Measurements from ENCODE around the gene TRIO. TPM values are rescaled to one million over a fixed set of nuclear protein-coding genes. Genes with fewer than 3 reads are reported as not detected.

Gene TRIO
- total RNA-seq, 1 experiment from 2014 or later, result 88.8 TPM

DNA sequence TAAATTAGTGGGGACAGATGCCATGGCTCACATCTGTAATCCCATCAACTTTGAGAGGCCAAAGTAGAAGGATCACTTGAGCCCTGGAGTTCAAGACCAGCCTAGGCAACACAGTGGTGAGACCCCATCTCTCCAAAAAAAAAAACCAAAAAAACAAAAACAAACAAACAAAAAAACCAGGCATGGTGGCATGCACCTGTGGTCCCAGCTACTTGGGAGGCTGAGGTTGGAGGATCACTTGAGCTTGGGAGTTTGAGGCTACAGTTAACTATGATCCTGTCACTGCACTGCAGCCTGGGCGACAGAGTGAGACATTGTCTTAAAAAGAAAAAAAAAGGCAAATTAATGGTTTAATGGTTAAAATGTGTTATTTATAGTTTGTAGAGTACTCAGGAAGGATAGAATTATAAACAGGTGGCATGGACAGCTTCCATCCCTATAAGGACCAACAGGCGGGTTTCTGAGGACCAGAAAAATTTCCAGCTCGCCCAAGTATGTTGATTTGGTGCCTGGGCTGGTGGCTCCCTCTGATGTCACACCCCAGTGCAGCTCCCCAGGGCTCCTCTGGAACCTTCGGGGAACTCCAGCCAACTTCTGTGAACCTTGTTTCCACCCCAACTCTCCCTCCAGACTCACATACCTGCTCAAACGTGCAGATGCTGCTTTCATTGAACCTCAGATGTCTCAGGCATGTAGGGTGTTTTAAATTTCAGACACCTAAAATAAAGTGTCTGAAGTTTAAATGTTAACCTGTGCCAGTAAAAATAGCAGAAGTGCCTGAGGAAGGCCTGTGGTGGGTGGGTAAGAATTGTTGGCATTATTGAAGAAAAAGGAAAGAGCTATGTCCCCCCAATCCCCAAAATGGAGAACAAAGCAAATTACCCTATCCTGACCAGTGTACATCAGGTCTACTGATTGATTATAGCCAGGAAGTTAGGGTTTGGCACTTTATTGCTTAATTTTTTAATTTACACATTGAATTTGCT, 69.0 kb downstream of the TRIO start (continued):
- TF ChIP-seq, protein P1, sequence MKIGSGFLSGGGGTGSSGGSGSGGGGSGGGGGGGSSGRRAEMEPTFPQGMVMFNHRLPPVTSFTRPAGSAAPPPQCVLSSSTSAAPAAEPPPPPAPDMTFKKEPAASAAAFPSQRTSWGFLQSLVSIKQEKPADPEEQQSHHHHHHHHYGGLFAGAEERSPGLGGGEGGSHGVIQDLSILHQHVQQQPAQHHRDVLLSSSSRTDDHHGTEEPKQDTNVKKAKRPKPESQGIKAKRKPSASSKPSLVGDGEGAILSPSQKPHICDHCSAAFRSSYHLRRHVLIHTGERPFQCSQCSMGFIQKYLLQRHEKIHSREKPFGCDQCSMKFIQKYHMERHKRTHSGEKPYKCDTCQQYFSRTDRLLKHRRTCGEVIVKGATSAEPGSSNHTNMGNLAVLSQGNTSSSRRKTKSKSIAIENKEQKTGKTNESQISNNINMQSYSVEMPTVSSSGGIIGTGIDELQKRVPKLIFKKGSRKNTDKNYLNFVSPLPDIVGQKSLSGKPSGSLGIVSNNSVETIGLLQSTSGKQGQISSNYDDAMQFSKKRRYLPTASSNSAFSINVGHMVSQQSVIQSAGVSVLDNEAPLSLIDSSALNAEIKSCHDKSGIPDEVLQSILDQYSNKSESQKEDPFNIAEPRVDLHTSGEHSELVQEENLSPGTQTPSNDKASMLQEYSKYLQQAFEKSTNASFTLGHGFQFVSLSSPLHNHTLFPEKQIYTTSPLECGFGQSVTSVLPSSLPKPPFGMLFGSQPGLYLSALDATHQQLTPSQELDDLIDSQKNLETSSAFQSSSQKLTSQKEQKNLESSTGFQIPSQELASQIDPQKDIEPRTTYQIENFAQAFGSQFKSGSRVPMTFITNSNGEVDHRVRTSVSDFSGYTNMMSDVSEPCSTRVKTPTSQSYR (CRISPR knock-in tag; IDR thresholded peaks at IDR 0.05), result no peak
- TF ChIP-seq ZNF423 (CRISPR knock-in tag; IDR thresholded peaks at IDR 0.05) (no peak), NFATC4 (CRISPR knock-in tag; IDR thresholded peaks at IDR 0.05) (no peak), ZNF263 (CRISPR knock-in tag; IDR thresholded peaks at IDR 0.05; ENCODE audit: low read depth) (no peak), MYBL2 (CRISPR knock-in tag; IDR thresholded peaks at IDR 0.05) (no peak), ZNF317 (CRISPR knock-in tag; IDR thresholded peaks at IDR 0.05; ENCODE audit: borderline replicate concordance, low read depth) (no peak)
- TF ChIP-seq, protein P2, sequence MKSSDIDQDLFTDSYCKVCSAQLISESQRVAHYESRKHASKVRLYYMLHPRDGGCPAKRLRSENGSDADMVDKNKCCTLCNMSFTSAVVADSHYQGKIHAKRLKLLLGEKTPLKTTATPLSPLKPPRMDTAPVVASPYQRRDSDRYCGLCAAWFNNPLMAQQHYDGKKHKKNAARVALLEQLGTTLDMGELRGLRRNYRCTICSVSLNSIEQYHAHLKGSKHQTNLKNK (CRISPR knock-in tag; IDR thresholded peaks at IDR 0.05), result no peak
- TF ChIP-seq, protein P3, sequence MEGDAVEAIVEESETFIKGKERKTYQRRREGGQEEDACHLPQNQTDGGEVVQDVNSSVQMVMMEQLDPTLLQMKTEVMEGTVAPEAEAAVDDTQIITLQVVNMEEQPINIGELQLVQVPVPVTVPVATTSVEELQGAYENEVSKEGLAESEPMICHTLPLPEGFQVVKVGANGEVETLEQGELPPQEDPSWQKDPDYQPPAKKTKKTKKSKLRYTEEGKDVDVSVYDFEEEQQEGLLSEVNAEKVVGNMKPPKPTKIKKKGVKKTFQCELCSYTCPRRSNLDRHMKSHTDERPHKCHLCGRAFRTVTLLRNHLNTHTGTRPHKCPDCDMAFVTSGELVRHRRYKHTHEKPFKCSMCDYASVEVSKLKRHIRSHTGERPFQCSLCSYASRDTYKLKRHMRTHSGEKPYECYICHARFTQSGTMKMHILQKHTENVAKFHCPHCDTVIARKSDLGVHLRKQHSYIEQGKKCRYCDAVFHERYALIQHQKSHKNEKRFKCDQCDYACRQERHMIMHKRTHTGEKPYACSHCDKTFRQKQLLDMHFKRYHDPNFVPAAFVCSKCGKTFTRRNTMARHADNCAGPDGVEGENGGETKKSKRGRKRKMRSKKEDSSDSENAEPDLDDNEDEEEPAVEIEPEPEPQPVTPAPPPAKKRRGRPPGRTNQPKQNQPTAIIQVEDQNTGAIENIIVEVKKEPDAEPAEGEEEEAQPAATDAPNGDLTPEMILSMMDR (IDR thresholded peaks at IDR 0.05), result no peak

DNA sequence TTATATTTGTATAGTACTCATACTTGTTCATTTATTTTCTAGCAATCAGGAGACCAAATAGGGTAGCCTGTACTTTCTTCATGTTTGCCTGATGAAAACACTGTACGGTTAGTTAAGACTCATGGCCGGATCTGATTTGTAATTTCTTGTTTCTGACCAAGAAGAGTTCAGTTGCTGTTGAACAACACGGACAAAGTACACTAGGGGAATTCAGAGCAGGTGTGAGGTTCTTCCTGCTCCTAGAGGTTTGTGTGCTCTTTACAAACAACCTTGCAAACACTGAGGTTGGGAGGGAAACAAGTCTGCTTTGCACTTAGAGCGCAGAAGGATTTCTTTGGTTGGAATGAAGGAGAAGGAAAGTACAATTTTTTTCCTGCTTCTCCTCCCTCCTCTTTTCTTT, 69.7 kb downstream of the TRIO start:
- H3K4me1 Mint-ChIP-seq, result peaks cover 60% of the 10 kb centered on the region
- H3K36me3 Mint-ChIP-seq, result no peaks in the 10 kb centered on the region
- H3K27ac Mint-ChIP-seq, result peak overlapping the region; percentile 2; the same call in 1 of the 2 replicates
- no peaks in the 10 kb centered on the region for H3K27me3 Mint-ChIP-seq (ENCODE audit: low read depth)
- ChIA-PET POLR2A (no interaction called here), CTCF (interaction anchor here (1.0 to 1.7 kb wide), 3 partner anchors 46 to 65 kb away, joined by 3 to 9 read pairs (median 4); no protein-coding TSS in a partner anchor)
- DNase-seq (ENCODE audit: low spot score), result no peak
- no peak for TF ChIP-seq IRF2 (CRISPR knock-in tag; IDR thresholded peaks at IDR 0.05; ENCODE audit: borderline replicate concordance, low read depth)
- no peak for TF ChIP-seq ZNF317 (CRISPR knock-in tag; IDR thresholded peaks at IDR 0.05; ENCODE audit: borderline replicate concordance, low read depth)
- TF ChIP-seq TP53 (CRISPR knock-in tag; IDR thresholded peaks at IDR 0.05), result no peak
- no peak for TF ChIP-seq MXD4 (CRISPR knock-in tag; IDR thresholded peaks at IDR 0.05; ENCODE audit: borderline replicate concordance)
- TF ChIP-seq, protein P4, sequence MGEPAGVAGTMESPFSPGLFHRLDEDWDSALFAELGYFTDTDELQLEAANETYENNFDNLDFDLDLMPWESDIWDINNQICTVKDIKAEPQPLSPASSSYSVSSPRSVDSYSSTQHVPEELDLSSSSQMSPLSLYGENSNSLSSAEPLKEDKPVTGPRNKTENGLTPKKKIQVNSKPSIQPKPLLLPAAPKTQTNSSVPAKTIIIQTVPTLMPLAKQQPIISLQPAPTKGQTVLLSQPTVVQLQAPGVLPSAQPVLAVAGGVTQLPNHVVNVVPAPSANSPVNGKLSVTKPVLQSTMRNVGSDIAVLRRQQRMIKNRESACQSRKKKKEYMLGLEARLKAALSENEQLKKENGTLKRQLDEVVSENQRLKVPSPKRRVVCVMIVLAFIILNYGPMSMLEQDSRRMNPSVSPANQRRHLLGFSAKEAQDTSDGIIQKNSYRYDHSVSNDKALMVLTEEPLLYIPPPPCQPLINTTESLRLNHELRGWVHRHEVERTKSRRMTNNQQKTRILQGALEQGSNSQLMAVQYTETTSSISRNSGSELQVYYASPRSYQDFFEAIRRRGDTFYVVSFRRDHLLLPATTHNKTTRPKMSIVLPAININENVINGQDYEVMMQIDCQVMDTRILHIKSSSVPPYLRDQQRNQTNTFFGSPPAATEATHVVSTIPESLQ (CRISPR knock-in tag; IDR thresholded peaks at IDR 0.05), result no peak
- TF ChIP-seq, protein P5, sequence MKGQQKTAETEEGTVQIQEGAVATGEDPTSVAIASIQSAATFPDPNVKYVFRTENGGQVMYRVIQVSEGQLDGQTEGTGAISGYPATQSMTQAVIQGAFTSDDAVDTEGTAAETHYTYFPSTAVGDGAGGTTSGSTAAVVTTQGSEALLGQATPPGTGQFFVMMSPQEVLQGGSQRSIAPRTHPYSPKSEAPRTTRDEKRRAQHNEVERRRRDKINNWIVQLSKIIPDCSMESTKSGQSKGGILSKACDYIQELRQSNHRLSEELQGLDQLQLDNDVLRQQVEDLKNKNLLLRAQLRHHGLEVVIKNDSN (CRISPR knock-in tag; IDR thresholded peaks at IDR 0.05), result no peak
- no peak for TF ChIP-seq SP1 (CRISPR knock-in tag; conservative IDR thresholded peaks at IDR 0.05)
- TF ChIP-seq, protein P6, sequence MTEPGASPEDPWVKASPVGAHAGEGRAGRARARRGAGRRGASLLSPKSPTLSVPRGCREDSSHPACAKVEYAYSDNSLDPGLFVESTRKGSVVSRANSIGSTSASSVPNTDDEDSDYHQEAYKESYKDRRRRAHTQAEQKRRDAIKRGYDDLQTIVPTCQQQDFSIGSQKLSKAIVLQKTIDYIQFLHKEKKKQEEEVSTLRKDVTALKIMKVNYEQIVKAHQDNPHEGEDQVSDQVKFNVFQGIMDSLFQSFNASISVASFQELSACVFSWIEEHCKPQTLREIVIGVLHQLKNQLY (CRISPR knock-in tag; IDR thresholded peaks at IDR 0.05), result no peak
- no peak for TF ChIP-seq JUN (CRISPR knock-in tag; IDR thresholded peaks at IDR 0.05)
- TF ChIP-seq, protein P7, sequence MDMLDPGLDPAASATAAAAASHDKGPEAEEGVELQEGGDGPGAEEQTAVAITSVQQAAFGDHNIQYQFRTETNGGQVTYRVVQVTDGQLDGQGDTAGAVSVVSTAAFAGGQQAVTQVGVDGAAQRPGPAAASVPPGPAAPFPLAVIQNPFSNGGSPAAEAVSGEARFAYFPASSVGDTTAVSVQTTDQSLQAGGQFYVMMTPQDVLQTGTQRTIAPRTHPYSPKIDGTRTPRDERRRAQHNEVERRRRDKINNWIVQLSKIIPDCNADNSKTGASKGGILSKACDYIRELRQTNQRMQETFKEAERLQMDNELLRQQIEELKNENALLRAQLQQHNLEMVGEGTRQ (CRISPR knock-in tag; IDR thresholded peaks at IDR 0.05), result no peak
- TF ChIP-seq, protein P1 (CRISPR knock-in tag; IDR thresholded peaks at IDR 0.05), result no peak
- TF ChIP-seq, protein P8, sequence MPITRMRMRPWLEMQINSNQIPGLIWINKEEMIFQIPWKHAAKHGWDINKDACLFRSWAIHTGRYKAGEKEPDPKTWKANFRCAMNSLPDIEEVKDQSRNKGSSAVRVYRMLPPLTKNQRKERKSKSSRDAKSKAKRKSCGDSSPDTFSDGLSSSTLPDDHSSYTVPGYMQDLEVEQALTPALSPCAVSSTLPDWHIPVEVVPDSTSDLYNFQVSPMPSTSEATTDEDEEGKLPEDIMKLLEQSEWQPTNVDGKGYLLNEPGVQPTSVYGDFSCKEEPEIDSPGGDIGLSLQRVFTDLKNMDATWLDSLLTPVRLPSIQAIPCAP (CRISPR knock-in tag; IDR thresholded peaks at IDR 0.05), result no peak
- no peak for TF ChIP-seq SMAD4 (CRISPR knock-in tag; IDR thresholded peaks at IDR 0.05)
- TF ChIP-seq NR2C2 (CRISPR knock-in tag; IDR thresholded peaks at IDR 0.05), result no peak
- no peak for TF ChIP-seq TEAD4 (CRISPR knock-in tag; IDR thresholded peaks at IDR 0.05)
- H3K4me3 Mint-ChIP-seq, result no peak overlapping the region
- no peaks in the 10 kb centered on the region for H3K9me3 Mint-ChIP-seq
- ATAC-seq, result no peak
